Gastrocnemius medialis (tissue), 4 donors: Measurements from ENCODE around the gene PTCD1.

Experiments
- POLR2A ChIP-seq, 2 donors: fragments of 450-650 bp; IDR thresholded peaks; one replicate each; pipeline ENCODE4 v1.6.1; 2017; ENCODE audit warnings: antibody characterized with exemption in 2 of 2, mild to moderate bottlenecking in 2 of 2, moderate library complexity in 2 of 2
- TF ChIP-seq, protein P1 (sequence below), 5 experiments: fragments of 450-650 bp in 3 of 5; fragments of 200-600 bp in 2 of 5; sonication (generic) in 2 of 5; IDR thresholded peaks in 4 of 5; conservative IDR thresholded peaks in 1 of 5; 1 replicate in 4 of 5; 2 replicates in 1 of 5; pipeline ENCODE4 v1.5.1; 2016 to 2019; ENCODE audit warnings: antibody characterized with exemption in 5 of 5, mild to moderate bottlenecking in 3 of 5, moderate library complexity in 3 of 5

DNA sequence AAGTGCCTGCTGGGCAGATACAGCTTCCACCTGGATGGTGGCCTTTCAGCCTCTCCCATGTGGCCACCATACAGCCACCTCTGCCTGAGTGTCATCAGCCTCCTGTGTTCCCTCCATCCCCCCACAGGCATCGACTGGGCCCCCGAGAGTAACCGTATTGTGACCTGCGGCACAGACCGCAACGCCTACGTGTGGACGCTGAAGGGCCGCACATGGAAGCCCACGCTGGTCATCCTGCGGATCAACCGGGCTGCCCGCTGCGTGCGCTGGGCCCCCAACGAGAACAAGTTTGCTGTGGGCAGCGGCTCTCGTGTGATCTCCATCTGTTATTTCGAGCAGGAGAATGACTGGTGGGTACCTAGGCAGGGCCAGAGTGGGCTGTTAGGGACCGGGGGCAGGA lies 50.7 kb downstream of the PTCD1 start:
- no peak for TF ChIP-seq POLR2A (IDR thresholded peaks at IDR 0.05)
- TF ChIP-seq, protein P1, sequence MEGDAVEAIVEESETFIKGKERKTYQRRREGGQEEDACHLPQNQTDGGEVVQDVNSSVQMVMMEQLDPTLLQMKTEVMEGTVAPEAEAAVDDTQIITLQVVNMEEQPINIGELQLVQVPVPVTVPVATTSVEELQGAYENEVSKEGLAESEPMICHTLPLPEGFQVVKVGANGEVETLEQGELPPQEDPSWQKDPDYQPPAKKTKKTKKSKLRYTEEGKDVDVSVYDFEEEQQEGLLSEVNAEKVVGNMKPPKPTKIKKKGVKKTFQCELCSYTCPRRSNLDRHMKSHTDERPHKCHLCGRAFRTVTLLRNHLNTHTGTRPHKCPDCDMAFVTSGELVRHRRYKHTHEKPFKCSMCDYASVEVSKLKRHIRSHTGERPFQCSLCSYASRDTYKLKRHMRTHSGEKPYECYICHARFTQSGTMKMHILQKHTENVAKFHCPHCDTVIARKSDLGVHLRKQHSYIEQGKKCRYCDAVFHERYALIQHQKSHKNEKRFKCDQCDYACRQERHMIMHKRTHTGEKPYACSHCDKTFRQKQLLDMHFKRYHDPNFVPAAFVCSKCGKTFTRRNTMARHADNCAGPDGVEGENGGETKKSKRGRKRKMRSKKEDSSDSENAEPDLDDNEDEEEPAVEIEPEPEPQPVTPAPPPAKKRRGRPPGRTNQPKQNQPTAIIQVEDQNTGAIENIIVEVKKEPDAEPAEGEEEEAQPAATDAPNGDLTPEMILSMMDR (IDR thresholded peaks at IDR 0.05 in 4 of 5, conservative IDR thresholded peaks at IDR 0.05 in 1 of 5) = no peak
